Measurements from ENCODE around the gene ZNF579. TPM values are rescaled to one million over a fixed set of nuclear protein-coding genes. Genes with fewer than 3 reads are reported as not detected.

Gene ZNF579
- total RNA-seq, 2 donors from 2014 or later = 4.7 to 6.5 TPM

DNA sequence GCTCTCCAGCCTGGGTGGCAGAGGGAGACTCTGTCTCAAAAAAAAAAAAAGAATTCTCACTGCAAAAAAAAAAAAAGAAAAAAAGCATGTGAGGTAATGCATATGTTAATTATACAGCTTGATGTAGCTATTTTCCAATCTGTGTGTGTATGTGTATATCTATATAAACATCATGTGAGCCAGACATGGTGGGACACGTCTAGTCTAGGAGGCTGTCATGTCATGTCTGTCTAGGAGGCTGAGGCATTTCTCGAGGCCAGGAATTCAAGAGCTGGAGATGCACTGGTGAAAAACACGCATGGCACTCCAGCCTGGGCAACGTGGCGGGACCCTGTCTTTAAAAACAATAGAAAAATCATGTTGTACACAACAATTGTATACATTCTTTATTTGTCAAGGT lies 28.4 kb downstream of the ZNF579 start:
- no peaks in the 10 kb centered on the region for H3K36me3 Mint-ChIP-seq (ENCODE audit: low read depth)
- ATAC-seq (replicated peaks) = no peak
- no peak overlapping the region for H3K27ac Mint-ChIP-seq
- no peaks in the 10 kb centered on the region for H3K9me3 Mint-ChIP-seq
- no peak overlapping the region for H3K4me3 Mint-ChIP-seq
- peaks cover 12% of the 10 kb centered on the region for H3K27me3 Mint-ChIP-seq
- H3K4me1 Mint-ChIP-seq = no peaks in the 10 kb centered on the region

DNA sequence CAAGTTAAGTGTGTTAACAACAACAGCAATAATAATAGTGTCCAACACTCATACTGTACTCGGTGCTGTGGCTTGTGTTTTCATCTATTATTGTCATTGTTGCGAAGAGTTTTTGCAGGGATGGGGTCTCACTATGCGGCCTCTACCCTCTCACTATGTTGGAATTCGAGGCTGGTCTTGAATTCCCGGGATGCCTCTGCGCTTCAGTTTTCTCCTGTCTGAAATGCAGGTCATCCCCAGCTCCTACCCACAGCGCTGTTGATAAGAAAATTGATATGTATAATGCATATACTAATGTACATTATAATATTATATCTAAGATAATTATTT lies 30.4 kb downstream of the ZNF579 start:
- H3K9me3 Mint-ChIP-seq = no peaks in the 10 kb centered on the region
- H3K36me3 Mint-ChIP-seq (ENCODE audit: low read depth) = no peaks in the 10 kb centered on the region
- H3K27ac Mint-ChIP-seq = no peak overlapping the region
- no peak for ATAC-seq (replicated peaks)
- H3K4me1 Mint-ChIP-seq = no peaks in the 10 kb centered on the region
- H3K4me3 Mint-ChIP-seq = no peak overlapping the region
- peaks cover 21% of the 10 kb centered on the region for H3K27me3 Mint-ChIP-seq

DNA sequence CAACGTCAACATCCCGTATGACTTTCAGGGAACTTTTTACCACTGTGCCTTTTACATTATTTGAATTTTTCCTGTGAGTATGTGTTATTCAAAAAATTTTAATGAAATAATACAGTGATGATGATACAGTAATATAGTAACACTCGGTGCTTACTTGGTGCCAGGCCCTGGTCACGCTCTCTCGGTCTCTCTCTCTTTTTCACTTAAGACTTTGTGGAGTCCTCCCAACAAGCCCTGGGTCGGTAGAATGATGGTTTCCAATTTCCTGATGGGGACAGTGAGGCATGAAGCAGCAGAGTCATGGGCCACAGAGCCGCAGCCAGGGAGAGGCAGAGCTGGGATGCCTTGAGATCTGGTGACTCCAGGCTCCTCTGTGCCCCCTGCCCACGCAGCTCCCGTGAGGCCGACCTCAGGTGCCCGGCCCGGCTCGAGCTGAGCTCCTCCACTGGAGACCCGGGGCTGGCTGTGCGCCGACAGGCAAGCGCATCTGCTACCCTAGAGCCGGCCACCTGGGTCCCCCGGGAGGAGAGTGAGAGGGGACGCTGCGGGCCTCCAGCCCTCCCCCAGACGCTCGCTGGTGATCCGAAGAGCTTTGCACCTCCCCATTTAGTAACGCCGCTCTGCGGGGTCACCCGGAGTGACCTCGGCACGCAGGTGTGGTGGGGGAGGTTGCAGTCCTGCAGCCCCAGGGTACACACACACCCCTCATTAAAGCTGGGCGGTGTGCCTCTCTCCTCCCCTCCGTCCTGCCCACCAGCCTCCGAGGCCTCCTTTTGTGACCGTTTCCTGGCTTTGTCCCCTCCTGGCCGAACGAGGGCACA lies 30.9 kb downstream of the ZNF579 start:
- Mint-ChIP-seq H3K36me3 (ENCODE audit: low read depth) (no peaks in the 10 kb centered on the region), H3K27me3 (peaks cover 24% of the 10 kb centered on the region), H3K27ac (no peak overlapping the region), H3K4me1 (no peaks in the 10 kb centered on the region), H3K9me3 (no peaks in the 10 kb centered on the region), H3K4me3 (no peak overlapping the region)
- ATAC-seq (replicated peaks) = no peak

DNA sequence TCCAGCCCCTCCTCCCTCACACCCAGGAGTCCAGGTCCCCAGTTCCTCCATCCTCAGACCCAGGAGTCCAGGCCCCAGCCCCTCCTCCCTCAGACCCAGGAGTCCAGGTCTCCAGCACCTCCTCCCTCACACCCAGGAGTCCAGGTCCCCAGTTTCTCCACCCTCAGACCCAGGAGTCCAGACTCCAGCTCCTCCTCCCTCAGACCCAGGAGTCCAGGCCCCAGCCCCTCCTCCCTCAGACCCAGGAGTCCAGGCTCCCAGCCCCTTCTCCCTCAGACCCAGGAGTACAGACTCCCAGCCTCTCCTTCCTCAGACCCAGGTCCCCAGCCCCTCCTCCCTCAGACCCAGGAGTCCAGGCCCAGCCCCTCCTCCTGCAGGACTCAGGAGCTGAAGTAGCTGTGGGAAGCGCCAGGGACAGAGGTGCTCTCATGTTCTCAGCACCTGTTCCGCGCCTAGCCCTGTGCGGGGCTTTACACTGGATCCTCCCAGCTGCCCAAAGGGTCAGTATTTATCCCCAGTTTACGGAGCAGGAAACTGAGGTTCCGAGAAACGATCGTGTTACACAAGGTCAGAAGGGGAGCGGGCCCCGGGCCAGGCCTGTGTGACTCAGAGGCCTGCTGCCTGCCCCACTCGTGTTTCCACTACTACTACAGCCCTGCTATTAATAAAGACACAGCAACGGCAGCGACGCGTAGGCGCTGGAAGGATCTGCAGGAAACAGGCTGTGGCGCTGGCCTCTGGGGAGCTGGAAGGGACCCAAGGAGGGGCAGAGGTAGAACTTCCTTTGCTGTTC lies 33.6 kb downstream of the ZNF579 start:
- Mint-ChIP-seq H3K4me3 (no peak overlapping the region), H3K9me3 (no peaks in the 10 kb centered on the region), H3K36me3 (ENCODE audit: low read depth) (no peaks in the 10 kb centered on the region), H3K27me3 (peaks cover 21% of the 10 kb centered on the region), H3K27ac (no peak overlapping the region), H3K4me1 (no peaks in the 10 kb centered on the region)
- ATAC-seq (replicated peaks) = no peak

DNA sequence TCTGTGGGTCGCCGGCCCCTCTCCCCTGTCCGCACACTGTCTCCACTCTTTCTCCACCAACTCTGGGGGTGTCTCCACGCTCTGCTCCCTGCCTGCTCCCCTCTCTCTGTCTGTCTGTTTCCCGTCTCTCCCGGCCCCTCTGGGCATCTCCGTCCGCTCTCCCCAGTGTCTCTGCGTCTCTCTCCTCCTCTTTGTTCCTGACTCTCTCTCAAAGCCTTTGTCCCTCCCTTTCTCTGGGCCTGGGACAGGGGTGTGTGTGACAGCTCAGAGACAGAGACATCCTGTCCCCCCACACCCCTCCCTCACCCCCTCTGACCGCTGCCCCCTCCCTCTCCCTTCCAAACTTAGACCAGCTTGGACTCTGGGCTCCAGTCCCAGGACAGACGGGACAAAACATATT lies 34.6 kb downstream of the ZNF579 start:
- Mint-ChIP-seq H3K4me1 (no peaks in the 10 kb centered on the region), H3K27ac (no peak overlapping the region), H3K27me3 (peaks cover 21% of the 10 kb centered on the region), H3K36me3 (ENCODE audit: low read depth) (no peaks in the 10 kb centered on the region), H3K9me3 (no peaks in the 10 kb centered on the region), H3K4me3 (no peak overlapping the region)
- no peak for ATAC-seq (replicated peaks)

DNA sequence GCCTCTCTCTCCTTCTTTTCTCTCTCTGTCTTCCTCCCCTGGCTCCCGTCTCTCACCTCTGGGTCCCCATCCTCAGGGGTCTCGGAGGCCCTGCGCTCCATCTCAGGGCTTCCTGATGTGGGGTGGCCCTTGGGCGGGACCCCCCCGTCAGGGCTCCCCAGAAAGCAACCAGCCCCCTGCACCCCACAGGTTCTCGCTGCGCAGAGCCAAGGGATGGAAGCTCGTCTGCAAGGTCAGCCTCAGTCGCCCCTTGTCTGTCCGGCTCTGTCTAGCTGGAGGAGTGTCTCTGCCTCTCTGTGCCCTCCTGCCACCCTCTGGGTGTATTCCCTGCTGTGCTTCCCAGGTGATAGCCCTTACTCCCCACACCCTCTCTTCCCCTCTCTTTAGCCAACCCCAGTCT lies 35.2 kb downstream of the ZNF579 start, which contains the start of gene SBK3:
SBK3 (minus strand) TSS at position 101 of the 400 bp plus-strand sequence; CDS start at position 101, 0 bp downstream.
- ATAC-seq (replicated peaks) = no peak
- H3K27me3 Mint-ChIP-seq = peaks cover 21% of the 10 kb centered on the region
- H3K27ac Mint-ChIP-seq = no peak within 1 kb of the TSS
- no peaks in the 10 kb centered on the region for H3K4me1 Mint-ChIP-seq
- no peaks in the 10 kb centered on the region for H3K36me3 Mint-ChIP-seq (ENCODE audit: low read depth)
- H3K4me3 Mint-ChIP-seq = no peak within 1 kb of the TSS
- no peaks in the 10 kb centered on the region for H3K9me3 Mint-ChIP-seq

DNA sequence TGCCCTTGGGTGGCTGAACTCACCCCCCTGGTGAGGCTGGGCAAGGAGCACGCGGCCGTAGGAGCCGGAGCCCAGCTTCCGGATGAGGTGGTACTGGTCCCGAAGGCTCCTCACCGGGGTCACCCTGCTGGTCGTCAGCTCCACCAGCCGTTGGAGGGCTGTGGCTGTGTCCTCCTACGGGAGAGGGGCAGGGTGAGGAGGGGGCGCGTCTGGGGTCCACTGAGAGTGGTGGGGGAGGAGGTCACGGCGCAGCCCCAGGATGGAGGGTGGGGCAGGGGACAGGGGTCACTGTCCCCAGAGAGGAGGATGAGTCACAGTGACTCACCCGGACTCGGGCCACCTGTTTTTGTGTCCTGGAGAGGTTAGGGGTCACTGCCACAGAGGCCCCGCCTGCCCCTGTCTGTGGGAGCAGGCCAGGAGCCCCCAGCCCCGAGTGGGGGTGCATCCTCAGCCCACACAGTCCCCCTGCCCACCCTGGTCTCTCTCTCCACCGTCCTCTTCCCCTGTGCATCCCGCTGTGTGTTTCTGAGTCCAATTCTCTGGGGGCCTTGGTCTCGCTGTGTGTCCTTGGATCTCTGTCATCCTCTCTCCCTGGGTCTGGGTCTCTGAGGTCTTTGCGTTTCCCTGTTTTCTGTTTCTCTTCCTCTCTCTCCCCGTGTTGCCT lies 35.7 kb downstream of the ZNF579 start:
- ATAC-seq (replicated peaks) = no peak
- H3K36me3 Mint-ChIP-seq (ENCODE audit: low read depth) = no peaks in the 10 kb centered on the region
- peaks cover 21% of the 10 kb centered on the region for H3K27me3 Mint-ChIP-seq
- no peak overlapping the region for H3K4me3 Mint-ChIP-seq
- H3K27ac Mint-ChIP-seq = no peak overlapping the region
- no peaks in the 10 kb centered on the region for H3K4me1 Mint-ChIP-seq
- H3K9me3 Mint-ChIP-seq = no peaks in the 10 kb centered on the region

DNA sequence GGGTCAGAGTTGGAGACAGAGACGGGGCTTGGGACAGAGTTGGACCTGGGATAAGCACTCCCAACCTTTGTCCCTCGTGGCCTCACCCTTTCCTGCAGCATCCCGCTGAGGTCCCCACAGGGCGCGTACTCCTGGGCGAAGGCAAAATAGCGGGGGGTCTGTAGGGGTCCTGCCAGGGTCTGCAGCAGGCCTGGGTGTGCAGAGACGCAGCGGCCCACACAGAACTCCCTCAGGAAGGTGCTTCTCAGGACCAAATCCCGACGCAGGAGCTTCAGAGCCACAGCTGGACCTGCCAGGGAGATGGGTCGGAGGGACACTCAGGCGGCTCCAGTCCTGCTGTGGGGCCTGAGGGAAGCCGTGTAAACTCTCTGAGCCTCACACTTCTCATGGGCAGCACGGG lies 36.6 kb downstream of the ZNF579 start:
- no peaks in the 10 kb centered on the region for H3K36me3 Mint-ChIP-seq (ENCODE audit: low read depth)
- no peak overlapping the region for H3K4me3 Mint-ChIP-seq
- no peak overlapping the region for H3K27ac Mint-ChIP-seq
- peaks cover 21% of the 10 kb centered on the region for H3K27me3 Mint-ChIP-seq
- H3K9me3 Mint-ChIP-seq = no peaks in the 10 kb centered on the region
- H3K4me1 Mint-ChIP-seq = no peaks in the 10 kb centered on the region
- ATAC-seq (replicated peaks) = no peak

DNA sequence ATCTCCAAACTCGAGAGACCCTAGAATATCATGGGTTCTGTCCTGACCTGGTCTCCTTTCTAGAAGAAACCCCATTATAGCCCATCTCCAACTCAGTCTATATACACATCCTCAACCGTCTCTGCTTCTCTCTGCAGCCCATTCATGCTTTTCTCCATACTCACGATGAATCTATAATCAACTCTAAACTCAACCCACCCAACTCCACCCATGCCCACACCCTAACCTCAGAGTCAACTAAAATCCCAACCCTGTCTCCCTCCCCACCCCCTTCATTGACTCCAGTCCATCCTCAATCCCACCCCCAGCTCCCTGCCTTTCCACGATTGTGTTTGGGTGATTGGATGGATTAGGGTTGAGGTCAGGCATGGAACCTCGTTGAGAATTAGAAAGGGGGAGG lies 37.1 kb downstream of the ZNF579 start:
- Mint-ChIP-seq H3K4me3 (no peak overlapping the region), H3K27ac (no peak overlapping the region), H3K4me1 (no peaks in the 10 kb centered on the region), H3K36me3 (ENCODE audit: low read depth) (no peaks in the 10 kb centered on the region), H3K9me3 (no peaks in the 10 kb centered on the region), H3K27me3 (peaks cover 21% of the 10 kb centered on the region)
- ATAC-seq (replicated peaks) = no peak

DNA sequence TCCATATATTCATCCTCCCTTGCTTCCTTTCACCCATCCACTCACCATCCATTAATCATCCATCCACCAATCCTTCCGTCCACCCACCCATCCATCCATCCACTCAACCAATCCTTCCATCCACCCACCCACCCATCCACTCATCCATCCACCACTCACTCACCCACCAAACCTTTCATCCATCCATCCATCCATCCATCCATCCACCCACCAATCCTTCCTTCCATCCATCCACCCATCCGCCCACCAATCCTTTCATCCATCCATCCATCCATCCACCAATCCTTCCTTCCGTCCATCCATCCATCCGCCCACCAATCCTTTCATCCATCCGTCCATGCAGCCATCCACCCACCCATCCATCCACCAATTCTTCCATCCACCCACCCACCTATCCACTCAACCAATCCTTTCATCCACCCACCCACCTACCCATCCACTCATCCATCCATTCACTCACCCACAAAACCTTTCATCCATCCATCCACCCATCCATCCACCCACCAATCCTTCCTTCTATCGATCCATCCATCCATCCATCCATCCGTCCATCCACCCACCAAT lies 38.3 kb downstream of the ZNF579 start:
- Mint-ChIP-seq H3K36me3 (ENCODE audit: low read depth) (no peaks in the 10 kb centered on the region), H3K27me3 (peaks cover 13% of the 10 kb centered on the region), H3K9me3 (no peaks in the 10 kb centered on the region), H3K4me1 (no peaks in the 10 kb centered on the region), H3K4me3 (no peak overlapping the region), H3K27ac (no peak overlapping the region)
- ATAC-seq (replicated peaks) = no peak

DNA sequence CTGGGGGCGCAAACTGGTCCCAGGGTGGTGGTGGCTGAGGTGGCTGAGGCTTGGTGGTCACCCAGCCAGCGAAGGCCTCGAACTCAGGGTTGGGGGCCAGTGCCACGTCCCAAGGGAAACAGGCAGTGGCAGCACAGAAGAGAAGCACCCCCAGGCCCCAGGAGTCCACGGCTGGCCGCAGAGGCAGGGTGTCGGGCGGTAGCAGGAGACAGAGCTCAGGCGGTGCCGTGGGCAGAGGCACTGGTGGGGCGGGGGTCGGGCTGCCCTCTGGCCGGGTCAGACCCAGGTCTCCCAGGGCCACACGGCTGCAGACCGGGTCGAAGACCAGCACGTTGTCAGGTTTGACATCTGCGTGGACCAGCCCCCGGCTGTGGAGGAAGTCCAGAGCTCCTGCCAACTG lies 39.6 kb downstream of the ZNF579 start:
- no peak for ATAC-seq (replicated peaks)
- peaks cover 11% of the 10 kb centered on the region for H3K27me3 Mint-ChIP-seq
- H3K27ac Mint-ChIP-seq = no peak overlapping the region
- H3K4me3 Mint-ChIP-seq = no peak overlapping the region
- H3K4me1 Mint-ChIP-seq = no peaks in the 10 kb centered on the region
- H3K36me3 Mint-ChIP-seq (ENCODE audit: low read depth) = no peaks in the 10 kb centered on the region
- no peaks in the 10 kb centered on the region for H3K9me3 Mint-ChIP-seq

DNA sequence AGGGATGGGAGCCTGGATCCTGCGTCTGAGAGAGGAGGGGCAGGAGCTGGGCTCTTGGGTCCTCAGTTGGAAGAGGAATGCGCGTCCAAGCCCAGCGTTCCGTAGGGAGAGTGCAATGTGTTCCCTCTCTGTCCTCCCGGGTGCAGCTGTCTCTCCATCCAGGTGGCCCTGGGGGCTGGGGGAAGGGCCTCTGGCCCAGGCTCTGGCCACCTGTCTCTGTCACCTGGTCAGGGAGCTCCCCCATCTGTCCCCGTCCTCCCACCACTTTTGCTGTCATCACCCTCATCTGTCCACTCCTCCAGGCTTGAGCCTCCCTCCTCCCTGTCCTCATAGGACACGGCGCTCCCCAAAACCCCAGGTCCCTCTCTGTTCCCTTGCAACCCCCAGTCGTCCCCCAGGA lies 40.0 kb downstream of the ZNF579 start:
- no peak overlapping the region for H3K4me3 Mint-ChIP-seq
- peaks cover 6% of the 10 kb centered on the region for H3K27me3 Mint-ChIP-seq
- ATAC-seq (replicated peaks) = no peak
- no peaks in the 10 kb centered on the region for H3K36me3 Mint-ChIP-seq (ENCODE audit: low read depth)
- H3K27ac Mint-ChIP-seq = no peak overlapping the region
- no peaks in the 10 kb centered on the region for H3K4me1 Mint-ChIP-seq
- no peaks in the 10 kb centered on the region for H3K9me3 Mint-ChIP-seq

DNA sequence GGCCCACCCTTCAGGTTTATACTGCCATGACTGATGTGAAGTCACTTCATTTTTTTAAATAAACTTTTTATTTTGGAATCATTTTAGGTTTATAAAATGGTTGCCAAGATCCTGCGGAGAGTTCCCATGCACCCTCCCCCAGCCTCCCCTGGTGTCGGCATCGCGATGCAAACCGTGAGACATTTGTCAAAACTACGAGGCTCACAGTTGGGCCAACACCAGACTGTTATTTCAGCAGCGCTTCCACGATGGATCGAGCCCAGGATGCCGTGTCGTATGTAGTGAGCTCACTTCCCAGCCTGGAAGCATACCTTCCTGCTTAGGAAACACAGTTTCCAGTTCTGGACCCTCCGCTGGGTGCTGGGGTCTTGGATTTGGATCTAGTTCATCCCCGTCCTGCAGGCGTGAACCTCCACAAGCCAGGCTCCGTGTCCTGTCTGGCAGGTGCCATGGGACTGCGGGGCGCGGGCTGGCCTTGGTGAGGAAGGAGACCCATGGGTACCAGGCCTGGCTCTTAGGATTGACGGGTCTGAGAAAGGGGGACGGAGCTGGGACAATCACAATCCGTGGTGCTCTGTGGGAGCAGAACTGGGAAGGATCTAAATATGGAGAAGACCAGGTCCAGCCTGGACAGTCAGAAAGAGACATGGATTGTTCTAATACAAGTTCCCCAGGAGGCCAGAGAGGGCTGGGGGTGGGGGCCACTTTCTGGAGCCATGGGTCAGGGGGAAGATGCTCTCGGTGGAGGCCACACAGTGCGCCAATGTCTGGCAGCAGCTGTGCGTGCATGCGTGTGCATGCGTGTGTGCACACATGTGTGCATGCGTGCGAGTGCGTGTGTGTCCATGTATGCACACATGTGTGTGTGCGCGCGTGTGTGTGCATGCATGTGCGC lies 41.3 kb downstream of the ZNF579 start:
- Mint-ChIP-seq H3K27ac (no peak overlapping the region), H3K36me3 (ENCODE audit: low read depth) (no peaks in the 10 kb centered on the region), H3K9me3 (no peaks in the 10 kb centered on the region), H3K27me3 (no peaks in the 10 kb centered on the region), H3K4me3 (no peak overlapping the region), H3K4me1 (no peaks in the 10 kb centered on the region)
- ATAC-seq (replicated peaks) = no peak

DNA sequence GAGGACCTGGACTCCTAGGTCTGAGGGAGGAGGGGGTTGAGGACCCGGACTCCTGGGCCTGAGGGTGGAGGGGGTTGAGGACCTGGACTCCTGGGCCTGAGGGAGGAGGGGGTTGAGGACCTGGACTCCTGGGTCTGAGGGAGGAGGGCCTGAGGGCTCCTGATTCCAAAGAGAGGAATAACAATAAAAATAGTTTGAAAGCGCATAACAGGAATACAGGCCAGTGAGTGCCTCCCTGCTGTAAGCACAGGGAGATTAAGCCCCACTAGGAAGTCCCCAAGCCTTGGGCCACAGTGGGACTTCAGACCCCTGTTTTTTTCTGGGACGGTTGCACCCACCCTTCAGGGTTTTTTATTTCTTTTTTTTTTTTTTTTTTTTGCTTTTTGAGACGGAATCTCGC lies 42.5 kb downstream of the ZNF579 start:
- H3K4me3 Mint-ChIP-seq = no peak overlapping the region
- no peaks in the 10 kb centered on the region for H3K4me1 Mint-ChIP-seq
- H3K9me3 Mint-ChIP-seq = no peaks in the 10 kb centered on the region
- H3K27ac Mint-ChIP-seq = no peak overlapping the region
- no peak for ATAC-seq (replicated peaks)
- H3K36me3 Mint-ChIP-seq (ENCODE audit: low read depth) = no peaks in the 10 kb centered on the region
- no peaks in the 10 kb centered on the region for H3K27me3 Mint-ChIP-seq

Measured in activated T-helper 17 cell treated with anti-CD3 and anti-CD28 coated beads, Interleukin-2, amount 50 U/mL, for 72 hours (primary cell).